Pons (tissue), 1 donor: ENCODE measurements around the gene CTRB1.
"Not testable (repeated sequence)": the region's sequence is repeated elsewhere in the genome, so short reads cannot be mapped to it uniquely, and the experiment has no call there.

Experiments
- DNase-seq: peaks from one replicate; pipeline ENCODE4 v3.0.0-alpha.2; 2016; ENCODE audit warnings: low spot score

The CTRB1 gene

DNA sequence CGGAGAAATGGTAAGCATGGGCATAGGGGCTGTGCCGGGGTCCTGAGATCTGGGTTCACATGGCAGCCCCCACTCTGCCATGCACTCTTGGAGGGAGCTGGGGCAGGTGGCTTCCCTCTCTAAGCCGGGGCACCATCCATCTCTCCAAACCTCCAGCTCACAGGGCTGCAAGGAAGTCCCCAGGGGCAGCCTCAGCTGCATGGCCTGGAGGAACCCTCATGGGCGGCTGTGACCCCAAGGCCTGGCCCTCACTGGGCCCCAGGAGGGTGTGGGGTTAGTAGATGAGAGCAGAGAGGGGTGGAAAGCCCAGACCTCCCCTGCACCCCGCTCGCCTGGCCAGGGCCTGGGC lies 14.4 kb upstream of the CTRB1 start:
- no peak for DNase-seq

DNA sequence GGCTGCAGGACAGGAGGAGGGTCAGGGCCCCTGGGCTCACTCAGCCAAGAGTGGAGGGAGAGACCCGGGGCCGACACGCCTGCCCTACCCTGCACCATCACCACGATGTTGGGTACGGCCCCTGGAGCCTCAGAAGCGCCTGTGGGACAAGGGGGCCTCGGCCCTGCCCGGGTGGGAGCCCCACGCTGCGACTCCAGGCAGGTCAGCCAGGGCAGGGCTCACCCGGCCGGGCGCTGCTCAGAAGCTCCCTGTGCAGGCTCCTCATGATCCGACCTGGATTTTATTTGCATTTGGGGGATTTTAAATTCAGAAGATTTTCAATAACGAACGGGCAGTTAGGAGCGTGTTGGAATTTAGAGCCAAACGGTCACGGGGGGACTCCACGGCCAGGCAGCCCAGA lies 13.9 kb upstream of the CTRB1 start:
- not testable (repeated sequence) for DNase-seq

DNA sequence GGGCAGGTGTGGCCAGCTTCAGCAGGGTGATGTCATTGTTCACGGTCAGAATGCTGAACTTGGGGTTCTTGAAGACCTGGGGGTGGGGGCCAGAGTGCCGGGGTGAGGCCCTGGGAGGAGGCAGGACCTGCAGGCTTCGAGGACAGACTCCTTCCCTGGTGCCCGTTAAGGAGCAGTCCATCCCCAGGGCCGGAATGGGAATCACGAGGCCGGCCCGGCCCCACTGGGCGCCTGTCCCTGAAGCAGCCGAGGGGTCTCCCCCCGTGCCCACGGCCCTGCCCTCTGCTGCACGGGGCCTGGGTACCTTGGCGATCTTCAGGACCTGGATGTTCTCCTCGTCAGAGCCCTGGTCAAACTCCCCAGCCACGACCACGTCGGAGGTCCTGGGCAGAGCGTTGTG lies 13.3 kb upstream of the CTRB1 start:
- DNase-seq, result not testable (repeated sequence)

DNA sequence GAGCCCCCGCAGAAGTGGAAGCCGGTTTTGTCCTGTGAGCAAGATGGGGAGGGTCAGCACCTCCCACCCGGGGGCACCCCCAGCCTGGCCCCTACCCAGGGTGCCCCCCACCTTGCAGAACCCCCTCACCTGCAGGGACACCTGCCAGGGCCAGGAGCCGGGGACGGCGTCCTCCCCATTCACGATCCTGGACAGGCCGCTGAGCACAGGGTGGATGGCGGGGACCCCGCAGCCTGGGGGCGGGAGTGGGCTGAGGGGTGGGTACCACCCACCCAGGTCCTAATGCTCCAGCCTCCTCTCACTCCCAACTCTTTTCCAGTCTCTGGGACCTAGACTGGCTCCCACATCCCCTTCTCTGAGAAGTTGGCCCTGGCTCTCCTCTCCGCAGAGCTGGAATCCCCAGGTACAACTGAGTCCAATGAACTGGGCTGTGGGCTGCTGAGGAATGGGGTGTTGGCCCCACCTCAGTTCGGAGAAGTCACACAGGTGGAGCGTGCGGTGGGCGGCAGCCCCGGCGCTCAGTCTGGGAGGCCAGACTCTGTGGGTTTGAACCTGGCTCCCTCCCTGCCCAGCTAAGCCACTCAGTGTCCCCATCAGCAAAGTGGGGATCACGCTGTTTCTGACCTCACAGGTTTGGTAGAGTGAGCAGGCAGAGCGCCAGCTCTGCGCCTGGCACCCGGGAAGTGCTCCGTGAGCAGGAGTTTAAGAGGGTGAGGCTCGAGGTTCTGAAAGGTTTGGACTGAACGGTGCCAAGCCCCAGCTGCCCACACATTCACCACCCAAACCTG lies 12.6 kb upstream of the CTRB1 start:
- DNase-seq, result not testable (repeated sequence)

DNA sequence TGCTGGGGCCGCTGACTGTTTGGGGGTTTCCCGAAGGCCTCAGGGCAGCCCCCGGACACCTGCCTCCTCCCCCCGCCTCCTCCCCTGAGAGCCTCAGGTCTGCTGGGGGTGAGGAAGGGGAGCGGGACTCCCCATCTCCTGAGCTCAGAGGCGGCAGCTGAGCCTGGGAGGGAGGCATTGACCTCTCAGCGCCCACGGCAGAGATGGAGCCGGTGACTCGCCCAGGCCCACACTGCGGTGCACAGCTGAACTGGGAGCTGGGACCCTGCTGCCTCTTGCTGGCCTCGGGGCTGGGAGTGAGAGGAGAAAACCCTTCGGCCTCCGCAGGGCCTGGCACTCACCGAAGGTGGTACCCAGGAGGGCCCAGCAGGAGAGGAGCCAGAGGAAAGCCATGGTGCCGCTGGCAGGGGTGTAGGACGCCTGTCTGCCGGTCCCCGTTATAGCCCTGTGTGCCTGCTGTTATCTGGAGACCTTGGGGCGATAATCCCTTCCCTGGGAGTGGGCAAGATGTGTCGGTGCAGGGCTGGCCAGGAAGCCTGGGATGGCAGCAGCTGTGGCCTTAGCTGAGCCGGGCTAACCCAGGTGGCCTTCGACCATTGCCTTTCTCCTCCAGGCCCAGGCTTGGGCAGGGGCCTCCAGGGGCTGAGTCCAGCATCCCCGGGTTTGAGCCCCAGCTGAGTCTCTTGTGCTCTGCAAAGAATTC lies 11.9 kb upstream of the CTRB1 start, which contains the start of gene CTRB2:
Gene CTRB2, minus strand, starts transcription at position 413 of the 703 bp plus-strand sequence. Its CDS starts 20 bp downstream, at position 393.
- DNase-seq, result no peak

DNA sequence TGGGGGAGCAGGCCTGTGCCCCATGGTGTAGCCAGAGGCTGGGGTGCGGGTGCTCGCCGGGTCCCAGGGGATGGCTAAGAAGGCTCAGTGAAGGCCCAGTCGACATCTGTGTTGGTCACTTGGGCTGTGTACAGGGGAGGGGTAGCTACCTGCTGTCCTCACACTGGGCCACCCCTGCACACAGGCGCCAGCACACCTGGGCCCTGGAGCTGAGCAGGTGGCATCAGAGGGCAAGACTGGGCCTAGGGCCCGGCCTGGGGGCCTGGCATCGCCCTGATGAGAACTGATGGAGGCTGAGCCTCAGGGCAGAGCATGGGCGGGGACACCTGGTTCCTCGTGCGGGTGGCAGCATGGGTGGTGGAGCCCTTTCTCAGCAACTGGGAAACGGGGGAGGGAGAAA lies 11.0 kb upstream of the CTRB1 start:
- DNase-seq, result no peak

DNA sequence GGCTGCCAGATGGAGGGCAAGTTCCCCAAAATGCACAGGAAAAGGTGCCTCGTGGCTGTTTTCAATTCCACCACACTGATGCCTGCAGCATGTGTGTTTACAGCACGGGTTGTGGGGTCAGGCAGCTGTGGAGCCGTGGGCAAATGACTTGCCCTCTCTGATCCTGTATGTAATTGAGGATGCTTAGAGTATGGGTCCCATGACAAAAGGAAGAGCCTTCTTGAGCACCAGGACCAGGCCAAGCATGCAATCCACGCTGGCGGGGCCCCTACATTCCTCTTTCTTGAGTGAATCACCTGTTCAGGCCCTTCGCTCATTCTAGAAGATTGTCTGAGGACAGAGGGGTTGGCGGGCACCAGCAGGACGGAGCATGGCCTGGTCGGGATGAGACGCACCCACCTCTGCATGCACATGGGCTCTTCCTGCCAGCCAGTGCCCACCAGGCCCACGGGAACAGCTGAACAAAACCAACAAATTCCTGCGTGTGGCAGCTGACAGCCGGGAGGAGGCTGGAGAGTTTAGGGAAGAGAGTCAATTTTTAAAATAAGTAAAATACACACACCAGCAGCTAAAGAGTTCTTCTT lies 10.5 kb upstream of the CTRB1 start:
- DNase-seq, result no peak

DNA sequence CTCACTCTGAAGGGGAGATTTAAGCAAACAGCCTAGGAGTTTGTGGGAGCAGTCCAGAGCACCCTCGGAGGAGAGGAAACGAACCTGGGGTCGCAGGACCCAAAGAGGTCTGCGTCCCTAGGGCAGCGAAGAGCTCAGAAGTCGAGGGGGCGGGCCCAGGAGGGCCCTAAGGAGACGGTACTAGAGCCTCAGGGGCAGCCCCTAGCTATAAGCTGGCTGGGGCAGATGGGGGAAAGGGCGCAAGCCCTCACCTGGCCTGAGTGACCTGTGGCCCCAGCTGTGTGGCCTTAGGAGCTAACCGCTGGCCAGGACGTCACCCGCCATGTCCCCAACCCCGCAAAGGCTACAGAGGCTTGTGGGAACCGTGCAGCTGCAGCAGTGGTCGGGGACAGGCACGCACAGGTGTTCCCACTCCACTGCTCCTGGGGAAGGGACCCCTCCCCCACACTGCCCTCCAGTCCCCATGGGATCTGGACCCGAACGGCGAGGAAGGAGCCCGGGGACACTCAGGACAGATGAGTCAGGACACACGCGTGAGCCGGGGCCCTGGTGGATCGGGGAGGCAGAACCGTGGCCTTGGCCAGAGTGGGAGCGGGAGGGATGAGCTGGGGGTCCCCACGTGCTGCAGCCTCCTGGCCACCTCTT lies 9.8 kb upstream of the CTRB1 start:
- no peak for DNase-seq

DNA sequence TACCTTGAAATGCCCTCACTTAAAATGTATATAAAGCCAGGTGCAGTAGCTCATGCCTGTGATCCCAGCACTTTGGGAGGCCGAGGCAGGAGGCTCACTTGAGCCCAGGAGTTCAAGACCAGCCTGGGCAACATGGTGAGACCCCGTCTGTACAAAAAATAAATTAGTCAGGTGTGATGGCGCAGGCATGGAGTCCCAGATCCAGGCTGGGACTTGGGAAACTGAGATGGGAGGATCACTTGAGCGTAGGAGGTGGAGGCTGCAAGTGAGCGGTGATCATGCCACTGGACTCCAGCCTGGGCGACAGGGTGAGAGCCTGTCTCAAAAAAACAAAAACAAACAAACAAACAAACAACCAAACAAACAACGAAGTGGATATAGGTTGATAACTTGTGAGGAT lies 9.3 kb upstream of the CTRB1 start:
- not testable (repeated sequence) for DNase-seq

DNA sequence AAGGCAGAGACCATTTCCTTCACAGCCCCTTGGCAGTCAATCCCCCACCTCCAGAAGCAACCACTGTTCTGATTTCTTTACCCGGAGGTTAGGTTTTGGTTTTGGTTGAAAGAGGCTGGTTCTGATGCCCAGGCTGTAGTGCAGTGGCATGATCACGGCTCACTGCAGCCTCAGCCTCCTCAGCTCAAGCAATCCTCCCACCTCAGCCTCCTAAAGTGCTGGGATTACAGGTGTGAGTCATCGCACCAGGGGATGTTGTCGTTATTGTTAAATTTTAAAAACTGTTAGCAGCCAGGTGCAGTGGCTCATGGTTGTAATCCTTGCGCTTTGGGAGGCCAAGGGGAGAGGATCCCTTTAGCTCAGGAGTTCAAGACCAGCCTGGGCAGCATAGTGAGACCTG lies 8.8 kb upstream of the CTRB1 start:
- DNase-seq, result no peak

DNA sequence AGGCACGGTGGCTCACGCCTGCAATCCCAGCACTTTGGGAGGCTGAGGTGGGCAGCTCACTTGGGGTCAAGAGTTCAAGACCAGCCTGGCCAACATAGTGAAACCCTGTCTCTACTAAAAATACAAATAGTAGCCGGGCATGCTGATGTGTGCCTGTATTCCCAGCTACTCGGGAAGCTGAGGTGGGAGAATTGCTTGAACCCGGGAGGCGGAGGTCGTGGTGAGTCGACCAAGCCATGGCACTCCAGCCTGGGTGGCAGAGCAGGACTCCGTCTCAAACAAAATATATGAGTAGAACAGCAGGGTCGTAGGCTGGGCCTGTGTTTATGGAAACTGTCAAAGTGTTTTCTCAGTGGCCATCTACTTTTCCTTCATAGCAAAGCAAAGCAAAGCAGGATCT lies 7.5 kb upstream of the CTRB1 start:
- DNase-seq, result not testable (repeated sequence)

DNA sequence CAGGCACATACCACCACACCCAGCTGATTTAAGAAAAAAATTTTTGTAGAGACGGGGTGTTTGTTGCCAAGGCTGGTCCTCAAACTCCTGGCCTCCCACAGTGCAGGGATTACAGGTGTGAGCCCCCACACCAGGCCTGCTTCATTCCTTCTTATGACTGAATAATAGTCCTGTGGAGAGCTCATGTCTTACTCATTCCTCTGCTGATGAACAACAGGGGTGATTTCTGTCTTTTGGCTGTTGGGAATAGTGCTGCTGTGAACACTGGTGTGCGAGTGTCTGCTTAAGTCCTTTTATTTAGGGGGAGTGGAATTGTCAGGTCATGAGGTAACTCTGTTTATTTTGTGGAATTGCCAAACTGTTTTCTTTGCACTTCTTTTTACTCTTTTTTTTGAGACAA lies 2.7 kb upstream of the CTRB1 start:
- no peak for DNase-seq

DNA sequence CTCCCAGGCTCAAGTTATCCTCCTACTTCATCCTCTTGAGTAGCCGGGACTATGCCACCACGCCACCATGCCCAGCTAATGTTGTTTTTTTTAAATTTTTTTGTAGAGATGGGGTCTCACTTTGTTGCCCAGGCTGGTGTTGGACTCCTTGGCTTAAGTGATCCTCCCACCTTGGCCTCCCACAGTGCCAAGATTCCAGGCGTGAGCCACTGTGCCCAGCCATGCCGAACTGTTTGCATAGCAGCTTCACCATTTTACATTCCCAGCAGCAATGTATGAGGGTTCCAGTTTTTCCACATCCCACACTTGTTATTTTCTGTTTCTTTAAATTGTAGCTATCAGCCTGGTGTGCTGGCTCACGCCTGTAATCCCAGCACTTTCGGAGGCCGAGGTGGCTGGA lies 2.2 kb upstream of the CTRB1 start:
- no peak for DNase-seq

DNA sequence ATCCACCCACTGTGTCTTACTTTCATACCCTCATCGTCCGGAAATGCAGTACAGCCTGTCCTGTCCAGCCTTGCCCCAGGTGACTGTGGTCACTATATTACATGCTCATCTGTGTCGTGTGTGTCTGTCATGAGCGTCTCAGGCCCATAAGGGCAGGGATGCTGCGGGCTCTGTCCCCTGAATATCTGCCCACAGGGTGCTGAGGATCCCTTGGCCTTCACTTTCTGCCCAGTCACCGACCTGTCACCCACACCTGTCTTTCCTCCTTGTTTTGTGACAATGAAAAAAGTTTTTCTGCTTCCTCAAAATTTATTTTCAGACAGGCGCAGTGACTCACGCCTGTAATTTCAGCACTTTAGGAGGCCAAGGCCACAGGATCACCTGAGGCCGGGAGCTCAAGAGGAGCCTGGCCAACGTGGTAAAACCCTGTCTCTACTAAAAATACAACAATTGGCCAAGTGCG lies 1.4 kb upstream of the CTRB1 start:
- DNase-seq, result no peak

DNA sequence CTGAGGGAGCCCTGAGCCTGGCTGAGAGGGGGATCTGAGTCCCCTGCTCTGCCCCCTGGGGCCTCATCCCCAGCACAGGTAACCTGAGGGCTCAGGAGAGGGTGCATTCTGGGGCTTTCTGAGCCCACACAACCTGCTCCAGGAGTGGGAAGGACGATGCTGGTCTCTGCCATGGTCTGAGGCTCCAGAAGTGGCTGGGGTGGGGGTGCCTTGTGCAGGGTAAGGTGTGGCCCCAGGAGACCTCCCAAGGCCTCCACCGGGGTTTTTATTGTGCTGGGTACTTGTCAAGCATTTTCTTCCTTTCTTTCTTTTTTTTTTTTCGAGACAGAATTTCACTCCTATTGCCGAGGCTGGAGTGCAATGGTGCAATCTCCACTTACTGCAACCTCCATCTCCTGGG lies 300 bp downstream of the CTRB1 start:
- no peak for DNase-seq

DNA sequence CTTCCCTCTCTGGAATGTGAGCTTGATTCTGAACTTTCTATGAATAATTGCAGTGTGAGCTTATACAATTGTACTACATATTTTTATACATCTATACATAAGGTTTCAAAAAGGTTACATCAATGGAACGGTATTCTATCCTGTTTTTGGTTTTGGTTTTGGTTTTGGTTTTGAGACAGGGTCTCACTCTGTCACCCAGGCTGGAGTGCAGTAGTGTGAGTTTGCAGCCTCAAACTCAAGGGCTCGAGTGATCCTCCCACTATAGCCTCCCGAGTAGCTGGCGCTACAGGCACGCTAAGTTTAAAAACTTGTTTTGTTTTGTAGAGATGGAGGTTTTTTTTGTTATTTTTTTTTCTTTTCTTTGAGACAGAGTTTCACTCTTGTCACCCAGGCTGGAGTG lies 1.1 kb downstream of the CTRB1 start:
- no peak for DNase-seq

DNA sequence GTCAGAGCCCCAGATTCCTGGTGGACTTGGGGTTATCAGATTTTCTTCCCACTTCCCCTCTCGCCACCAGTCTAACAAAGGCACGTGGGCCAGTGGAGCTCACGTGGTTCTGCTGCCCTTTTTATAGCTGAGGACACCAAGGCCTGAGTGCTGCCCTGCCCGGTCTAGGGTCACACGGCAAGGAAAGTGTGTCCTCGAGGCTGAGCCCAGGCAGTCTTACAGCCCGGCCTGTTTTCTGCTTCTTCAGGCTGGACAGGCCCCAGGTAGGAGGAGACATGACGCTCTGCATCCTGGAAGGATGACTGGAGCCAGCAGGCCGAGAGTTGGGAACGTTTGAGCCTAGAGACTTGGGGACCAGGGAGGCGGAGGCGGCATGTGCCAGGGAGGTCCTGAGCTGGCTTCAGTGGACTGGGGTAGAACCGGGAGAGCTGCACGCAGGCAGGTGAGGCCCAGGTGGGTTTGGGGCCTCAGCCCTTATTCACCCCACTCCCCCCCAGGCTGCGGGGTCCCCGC lies 3.5 kb downstream of the CTRB1 start:
- no peak for DNase-seq

DNA sequence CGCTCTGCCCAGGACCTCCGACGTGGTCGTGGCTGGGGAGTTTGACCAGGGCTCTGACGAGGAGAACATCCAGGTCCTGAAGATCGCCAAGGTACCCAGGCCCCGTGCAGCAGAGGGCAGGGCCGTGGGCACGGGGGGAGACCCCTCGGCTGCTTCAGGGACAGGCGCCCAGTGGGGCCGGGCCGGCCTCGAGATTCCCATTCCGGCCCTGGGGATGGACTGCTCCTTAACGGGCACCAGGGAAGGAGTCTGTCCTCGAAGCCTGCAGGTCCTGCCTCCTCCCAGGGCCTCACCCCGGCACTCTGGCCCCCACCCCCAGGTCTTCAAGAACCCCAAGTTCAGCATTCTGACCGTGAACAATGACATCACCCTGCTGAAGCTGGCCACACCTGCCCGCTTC lies 4.3 kb downstream of the CTRB1 start:
- not testable (repeated sequence) for DNase-seq

DNA sequence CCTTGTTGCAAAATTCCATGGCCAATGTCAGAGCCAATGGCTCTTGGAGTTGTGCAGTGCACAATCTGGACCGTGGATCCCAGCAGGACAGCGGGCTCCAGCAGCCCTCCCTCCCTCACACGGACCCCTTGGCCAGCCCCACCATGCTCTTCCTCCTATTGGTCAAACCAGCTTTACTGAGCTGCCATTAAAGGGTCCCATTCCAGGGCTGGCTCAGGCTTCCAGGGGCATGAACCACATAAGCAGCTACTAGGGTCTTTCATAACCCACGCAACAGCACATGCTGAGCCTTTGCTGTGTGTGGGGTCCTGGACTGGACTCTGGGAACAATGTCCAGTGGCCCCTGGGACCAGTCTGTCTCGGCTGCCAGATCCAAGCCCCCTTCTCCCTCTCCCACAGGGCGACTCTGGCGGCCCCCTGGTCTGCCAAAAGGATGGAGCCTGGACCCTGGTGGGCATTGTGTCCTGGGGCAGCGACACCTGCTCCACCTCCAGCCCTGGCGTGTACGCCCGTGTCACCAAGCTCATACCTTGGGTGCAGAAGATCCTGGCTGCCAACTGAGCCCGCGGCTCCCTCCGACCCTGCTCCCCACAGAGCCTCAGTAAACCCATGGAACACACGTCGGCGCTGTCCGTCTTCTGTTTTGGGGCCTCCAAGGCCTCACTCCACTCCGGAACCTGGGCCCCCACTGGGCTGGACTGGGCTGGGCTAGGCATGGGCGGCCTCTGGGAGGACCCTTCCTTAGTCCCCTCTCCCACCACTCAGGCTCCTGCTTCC lies 5.7 kb downstream of the CTRB1 start:
- DNase-seq, result no peak

DNA sequence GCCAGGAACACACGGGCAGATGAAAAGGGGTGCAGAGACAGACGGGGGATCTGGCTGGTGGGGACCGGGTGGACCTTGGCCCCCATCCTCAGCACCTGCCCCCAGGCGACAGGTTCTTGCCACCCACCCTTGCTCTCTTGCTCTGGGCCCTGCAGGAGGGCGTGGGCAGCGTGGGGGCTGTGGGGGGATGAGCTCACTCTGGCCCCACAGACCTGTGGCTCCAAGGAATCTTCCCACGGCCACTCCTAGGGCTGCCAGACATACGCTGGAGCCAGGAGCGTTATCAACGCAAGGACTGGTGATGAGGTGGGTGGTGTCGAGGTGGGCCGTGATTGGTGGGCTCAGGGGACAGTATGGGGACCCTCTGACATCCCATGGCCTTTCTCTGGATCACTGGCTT lies 6.3 kb downstream of the CTRB1 start:
- DNase-seq, result no peak

DNA sequence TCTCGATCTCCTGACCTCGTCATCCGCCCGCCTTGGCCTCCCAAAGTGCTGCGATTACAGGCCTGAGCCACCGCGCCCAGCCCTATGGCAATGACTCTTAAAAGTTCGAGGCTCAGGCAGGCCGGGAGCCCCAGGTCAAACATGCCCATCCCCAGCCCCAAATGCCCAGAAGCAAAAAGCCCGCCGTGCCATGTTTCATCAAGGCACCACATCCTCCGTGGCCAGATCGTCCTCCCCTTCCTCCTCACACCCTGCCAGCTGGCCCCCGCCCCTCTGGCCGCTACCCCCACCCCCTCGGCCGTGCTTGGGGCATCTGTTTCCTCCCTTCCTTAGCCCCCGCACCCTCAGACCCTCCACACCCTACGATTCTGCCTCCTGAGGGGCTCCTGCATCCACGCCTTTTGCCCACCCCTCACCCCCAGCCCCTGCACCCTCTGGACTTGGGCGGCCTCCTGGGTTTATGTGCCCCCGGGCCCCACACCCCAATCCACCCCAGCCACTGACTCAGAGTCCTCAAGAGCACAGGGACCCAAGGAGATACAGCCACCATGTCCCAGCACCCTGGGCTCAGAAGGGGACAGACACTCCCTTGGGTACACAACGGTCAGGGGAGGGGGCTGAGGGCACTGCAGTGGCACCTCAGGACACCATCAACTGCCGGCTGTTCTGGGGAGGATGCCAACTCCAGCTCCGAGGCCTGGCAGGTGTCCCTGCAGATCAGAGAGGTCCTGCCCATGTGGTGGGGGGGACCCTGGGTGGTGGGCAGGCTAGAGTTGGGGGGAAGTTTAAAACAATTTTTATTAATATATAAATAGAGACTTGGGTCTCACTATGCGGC lies 7.1 kb downstream of the CTRB1 start:
- no peak for DNase-seq
